AG04450 (cell line): Measurements from ENCODE around the gene MYO18A. TPM values are rescaled to one million over a fixed set of nuclear protein-coding genes. Genes with fewer than 3 reads are reported as not detected.

Experiments
- CTCF ChIA-PET: fragments of 300-600, 350-600 bp; formaldehyde crosslinking; extraction: SDS; loops from one replicate; lab custom pipeline; 2022; ENCODE audit warnings: antibody characterized with exemption, inconsistent platforms; lab: Charles Lee
- POLR2A ChIA-PET: fragments of 350-600 bp; formaldehyde crosslinking; extraction: SDS; loops from one replicate; lab custom pipeline; 2021; ENCODE audit warnings: antibody characterized with exemption, inconsistent platforms; lab: Yijun Ruan, JAX
- DNase-seq: peaks from one replicate; pipeline ENCODE4 v3.0.0-alpha.2; 2011; ENCODE audit warnings: low read depth, low spot score
- H3K27ac ChIP-seq: one replicate; pipeline ENCODE4 v1.5.1; 2012; ENCODE audit warnings: low read depth, low read length, control low read depth
- H3K27me3 ChIP-seq: one replicate; pipeline ENCODE4 v1.6.0; 2012; ENCODE audit warnings: low read length; ENCODE audit not compliant: control insufficient read depth, insufficient read depth
- H3K4me3 ChIP-seq: 2 replicates; pipeline ENCODE4 v1.5.1; 2011; ENCODE audit warnings: mild to moderate bottlenecking, low read depth, low read length, control low read depth
- H3K9me3 ChIP-seq: 2 replicates; pipeline ENCODE4 v1.5.1; 2012; ENCODE audit warnings: low read length; ENCODE audit not compliant: control insufficient read depth, insufficient read depth
- polyA plus RNA-seq: library from polyadenylated mRNA; depleted of rRNA; stranded (reverse); fragments of >200 nt; gene quantifications from 2 replicates; pipeline ENCODE4 v1.2.3, GENCODE V29; 2011
- TF ChIP-seq, protein P1 (sequence below): IDR thresholded peaks from 2 replicates; pipeline ENCODE4 v1.5.1; 2011; ENCODE audit warnings: low read depth, low read length, control low read depth, inconsistent platforms

The MYO18A gene
- polyA plus RNA-seq, 1 experiment, result 9.8 TPM

DNA sequence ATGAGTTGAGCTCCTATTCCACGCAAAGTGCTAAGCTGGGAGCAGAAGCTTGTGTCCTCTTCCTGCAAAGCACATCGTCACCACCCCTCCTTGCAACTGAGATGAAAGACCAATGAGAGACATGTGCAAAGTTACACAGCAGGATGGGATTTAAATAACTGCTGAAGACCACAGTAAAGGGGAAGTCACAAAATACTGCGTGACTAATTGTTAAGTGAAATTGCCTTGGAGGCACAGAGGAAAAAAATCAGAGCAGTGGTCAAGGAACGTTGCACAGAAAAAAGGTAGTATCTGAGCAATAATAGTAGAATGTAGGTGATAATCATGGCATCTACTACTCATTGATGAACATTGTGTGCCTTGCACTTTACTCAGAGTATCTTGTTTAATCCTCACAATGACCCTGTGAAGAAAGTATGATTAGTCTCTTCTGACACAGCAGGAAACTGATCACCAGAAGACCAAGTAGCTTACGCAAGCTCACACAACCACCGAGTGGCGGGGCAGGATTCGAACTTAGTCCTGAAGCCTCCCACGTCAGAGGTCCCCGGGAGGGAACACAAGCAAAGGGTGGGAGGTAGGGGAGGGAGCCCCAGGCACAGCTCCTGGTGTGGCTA lies 15.4 kb upstream of the MYO18A start:
- Histone ChIP-seq H3K27ac (no peak overlapping the region), H3K4me3 (no peak overlapping the region), H3K27me3 (peaks cover 14% of the 10 kb centered on the region), H3K9me3 (no peaks in the 10 kb centered on the region)
- TF ChIP-seq, protein P1, sequence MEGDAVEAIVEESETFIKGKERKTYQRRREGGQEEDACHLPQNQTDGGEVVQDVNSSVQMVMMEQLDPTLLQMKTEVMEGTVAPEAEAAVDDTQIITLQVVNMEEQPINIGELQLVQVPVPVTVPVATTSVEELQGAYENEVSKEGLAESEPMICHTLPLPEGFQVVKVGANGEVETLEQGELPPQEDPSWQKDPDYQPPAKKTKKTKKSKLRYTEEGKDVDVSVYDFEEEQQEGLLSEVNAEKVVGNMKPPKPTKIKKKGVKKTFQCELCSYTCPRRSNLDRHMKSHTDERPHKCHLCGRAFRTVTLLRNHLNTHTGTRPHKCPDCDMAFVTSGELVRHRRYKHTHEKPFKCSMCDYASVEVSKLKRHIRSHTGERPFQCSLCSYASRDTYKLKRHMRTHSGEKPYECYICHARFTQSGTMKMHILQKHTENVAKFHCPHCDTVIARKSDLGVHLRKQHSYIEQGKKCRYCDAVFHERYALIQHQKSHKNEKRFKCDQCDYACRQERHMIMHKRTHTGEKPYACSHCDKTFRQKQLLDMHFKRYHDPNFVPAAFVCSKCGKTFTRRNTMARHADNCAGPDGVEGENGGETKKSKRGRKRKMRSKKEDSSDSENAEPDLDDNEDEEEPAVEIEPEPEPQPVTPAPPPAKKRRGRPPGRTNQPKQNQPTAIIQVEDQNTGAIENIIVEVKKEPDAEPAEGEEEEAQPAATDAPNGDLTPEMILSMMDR, result no peak
- ChIA-PET POLR2A (no interaction called here), CTCF (interaction anchor here (2.1 to 6.1 kb wide), 2 partner anchors 15 to 95 kb away, joined by 6 to 40 read pairs; partner anchors contain the start of gene MYO18A)
- no peak for DNase-seq

DNA sequence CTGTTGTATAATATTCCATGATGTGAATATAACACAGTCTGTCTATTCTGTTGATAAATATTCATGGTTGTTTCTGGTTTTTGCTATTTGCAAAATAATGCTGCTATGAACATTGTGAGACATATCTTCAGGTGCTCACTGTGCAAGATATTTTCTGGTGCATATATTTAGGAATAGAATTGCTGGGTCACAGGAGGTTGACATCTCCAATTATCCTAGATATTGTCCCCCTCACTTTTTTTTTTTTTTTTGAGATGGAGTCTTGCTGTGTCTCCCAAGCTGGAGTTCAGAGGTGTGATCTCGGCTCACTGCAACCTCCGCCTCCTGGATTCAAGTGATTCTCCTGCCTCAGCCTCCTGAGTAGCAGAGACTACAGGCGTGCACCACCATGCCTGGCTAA lies 14.5 kb upstream of the MYO18A start:
- DNase-seq, result no peak
- POLR2A ChIA-PET, result no interaction called here

DNA sequence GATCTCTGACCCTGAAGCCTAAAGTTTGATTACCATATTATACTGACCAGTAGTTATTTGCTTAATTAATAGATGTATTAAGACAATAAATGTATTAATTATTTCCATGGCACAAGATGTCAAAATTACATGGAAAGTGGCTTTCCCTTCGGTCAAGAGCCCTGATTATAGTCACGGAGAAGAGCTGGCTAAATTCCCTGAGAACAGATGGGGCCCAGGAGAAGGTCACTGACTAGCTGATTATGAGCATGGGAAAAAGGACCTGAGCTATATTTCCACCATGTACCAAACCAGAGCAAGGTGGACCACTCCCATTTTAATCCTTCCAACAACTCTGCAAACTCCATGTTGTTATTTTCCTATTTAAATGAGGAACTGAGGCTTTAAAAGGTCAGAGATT lies 12.9 kb upstream of the MYO18A start:
- ChIA-PET CTCF (interaction anchor here (1.5 to 6.1 kb wide), 2 partner anchors 13 to 26 kb away, joined by 8 to 40 read pairs; partner anchors contain the start of gene MYO18A), POLR2A (no interaction called here)
- Histone ChIP-seq H3K9me3 (no peaks in the 10 kb centered on the region), H3K4me3 (no peak overlapping the region), H3K27ac (no peak overlapping the region), H3K27me3 (peaks cover 12% of the 10 kb centered on the region)
- DNase-seq, result no peak
- TF ChIP-seq, protein P1, result no peak

More for the DNA sequence above, 14.5 kb upstream of the MYO18A start:
- Histone ChIP-seq H3K9me3 (no peaks in the 10 kb centered on the region), H3K27me3 (peaks cover 14% of the 10 kb centered on the region), H3K27ac (no peak overlapping the region), H3K4me3 (no peak overlapping the region)
- CTCF ChIA-PET, result interaction anchor here (0.7 to 6.1 kb wide), 4 partner anchors 14 to 96 kb away, joined by 3 to 40 read pairs (median 5); partner anchors contain the start of gene MYO18A
- TF ChIP-seq, protein P1, result no peak

DNA sequence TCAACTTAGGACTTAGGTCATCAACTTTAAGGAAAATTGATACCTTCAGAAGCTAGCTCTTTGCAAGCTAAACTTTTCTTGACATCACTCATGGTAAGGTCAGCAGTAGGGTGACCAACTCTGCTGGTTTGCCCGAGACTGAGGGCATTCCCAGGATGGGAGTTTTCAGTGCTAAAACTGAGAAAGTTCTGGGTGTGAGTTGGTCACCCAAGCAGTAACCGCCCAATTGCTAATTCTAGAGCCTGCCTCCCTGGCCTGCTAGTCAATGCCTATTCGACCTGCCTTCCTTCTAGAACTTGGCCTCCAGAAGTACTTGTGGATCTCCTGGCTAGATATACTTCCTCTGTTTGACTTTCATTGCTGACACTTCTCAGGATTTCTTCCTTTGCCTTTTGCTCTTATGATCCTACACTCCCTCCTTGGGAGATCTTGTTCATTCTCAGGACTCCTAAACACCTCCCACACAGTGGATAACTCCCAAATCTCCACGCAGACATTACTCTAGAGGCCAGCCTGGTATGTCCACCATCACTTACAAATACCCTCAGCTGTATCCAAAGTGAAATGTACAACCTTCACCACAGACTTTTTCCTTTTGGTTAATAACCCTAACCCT lies 10.5 kb upstream of the MYO18A start:
- TF ChIP-seq, protein P1, result no peak
- Histone ChIP-seq H3K27me3 (peaks cover 9% of the 10 kb centered on the region), H3K27ac (no peak overlapping the region), H3K9me3 (no peaks in the 10 kb centered on the region), H3K4me3 (no peak overlapping the region)
- CTCF ChIA-PET, result interaction anchor here (1.3 to 4.2 kb wide), 3 partner anchors 11 to 74 kb away, joined by 5 to 33 read pairs (median 6); partner anchors contain the start of gene MYO18A
- DNase-seq, result no peak
- POLR2A ChIA-PET, result no interaction called here

DNA sequence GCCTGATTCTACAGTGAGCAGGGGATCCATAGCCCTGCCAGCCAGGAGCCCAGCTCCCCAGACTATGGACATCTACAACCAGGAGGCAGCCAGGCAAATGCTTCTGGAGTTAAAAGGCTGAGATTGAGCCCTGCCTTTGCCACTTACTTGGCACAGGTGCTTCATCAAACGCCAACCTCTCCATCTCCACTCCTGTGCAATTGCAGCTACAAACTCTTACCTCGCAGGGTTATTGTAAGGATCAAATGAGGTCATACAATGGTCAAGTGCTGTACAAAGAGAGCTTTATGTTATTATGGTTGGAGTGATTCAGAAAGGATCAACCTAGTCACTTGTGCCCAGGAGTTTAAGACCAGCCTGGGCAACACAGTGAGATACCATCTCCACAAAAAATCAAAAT lies 9.8 kb upstream of the MYO18A start:
- CTCF ChIA-PET, result interaction anchor here (0.7 to 4.2 kb wide), 4 partner anchors 10 to 73 kb away, joined by 4 to 33 read pairs (median 6); partner anchors contain the start of gene MYO18A
- DNase-seq, result no peak
- Histone ChIP-seq H3K27ac (no peak overlapping the region), H3K9me3 (no peaks in the 10 kb centered on the region), H3K4me3 (no peak overlapping the region), H3K27me3 (peaks cover 8% of the 10 kb centered on the region)
- POLR2A ChIA-PET, result no interaction called here
- TF ChIP-seq, protein P1, result no peak
